AG09309 (cell line): ENCODE data around the gene CTNNA1.
"Not testable (repeated sequence)": the region's sequence is repeated elsewhere in the genome, so short reads cannot be mapped to it uniquely, and the experiment has no call there.

Experiments
- DNase-seq: peaks from one replicate; pipeline ENCODE4 v3.0.0-alpha.2; 2010; ENCODE audit warnings: low read depth
- H3K4me3 ChIP-seq: 2 replicates; pipeline ENCODE4 v1.5.1; 2011; ENCODE audit warnings: mild to moderate bottlenecking, low read depth, low read length, moderate library complexity; ENCODE audit not compliant: control insufficient read depth
- CTCF ChIP-seq: IDR thresholded peaks from 2 replicates; pipeline ENCODE4 v1.5.1; 2011; ENCODE audit warnings: mild to moderate bottlenecking, low read depth, low read length, inconsistent platforms; ENCODE audit not compliant: insufficient read depth, control insufficient read depth; ENCODE audit errors: missing control alignments

CTNNA1 gene

GRCh38 chr5:138914338-138914737 is 161.1 kb downstream of the CTNNA1 start:
- H3K4me3 ChIP-seq, result no peak overlapping the region
- DNase-seq, result no peak
- TF ChIP-seq CTCF, result no peak

GRCh38 chr5:138918686-138919085 is 165.5 kb downstream of the CTNNA1 start:
- TF ChIP-seq CTCF, result no peak
- H3K4me3 ChIP-seq, result no peak overlapping the region
- DNase-seq, result no peak

GRCh38 chr5:138920181-138920580 is 167.0 kb downstream of the CTNNA1 start:
- TF ChIP-seq CTCF, result no peak
- no peak for DNase-seq
- H3K4me3 ChIP-seq, result no peak overlapping the region

GRCh38 chr5:138921362-138921761 is 168.1 kb downstream of the CTNNA1 start:
- not testable (repeated sequence) for H3K4me3 ChIP-seq, DNase-seq

DNA sequence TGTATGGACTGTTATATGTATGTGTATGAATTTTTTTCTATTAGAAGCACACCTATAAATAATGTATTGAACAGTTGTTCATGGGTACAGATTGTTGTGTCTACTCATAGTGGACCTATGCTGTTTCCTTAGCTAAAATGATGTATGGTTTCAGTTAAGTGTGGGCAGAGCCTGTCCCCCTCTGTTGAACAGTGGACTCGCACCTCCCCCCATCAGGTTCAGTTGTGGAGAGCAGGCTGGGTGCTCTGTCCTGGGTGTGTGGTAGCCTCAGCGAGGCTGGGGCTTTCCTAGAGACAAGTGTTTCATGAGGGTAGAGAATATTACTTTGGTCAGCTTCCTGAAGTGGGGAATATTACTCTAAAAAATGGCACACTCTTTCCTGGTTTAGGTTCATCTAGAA is 169.3 kb downstream of the CTNNA1 start:
- no peak overlapping the region for H3K4me3 ChIP-seq
- no peak for DNase-seq
- TF ChIP-seq CTCF, result no peak

DNA sequence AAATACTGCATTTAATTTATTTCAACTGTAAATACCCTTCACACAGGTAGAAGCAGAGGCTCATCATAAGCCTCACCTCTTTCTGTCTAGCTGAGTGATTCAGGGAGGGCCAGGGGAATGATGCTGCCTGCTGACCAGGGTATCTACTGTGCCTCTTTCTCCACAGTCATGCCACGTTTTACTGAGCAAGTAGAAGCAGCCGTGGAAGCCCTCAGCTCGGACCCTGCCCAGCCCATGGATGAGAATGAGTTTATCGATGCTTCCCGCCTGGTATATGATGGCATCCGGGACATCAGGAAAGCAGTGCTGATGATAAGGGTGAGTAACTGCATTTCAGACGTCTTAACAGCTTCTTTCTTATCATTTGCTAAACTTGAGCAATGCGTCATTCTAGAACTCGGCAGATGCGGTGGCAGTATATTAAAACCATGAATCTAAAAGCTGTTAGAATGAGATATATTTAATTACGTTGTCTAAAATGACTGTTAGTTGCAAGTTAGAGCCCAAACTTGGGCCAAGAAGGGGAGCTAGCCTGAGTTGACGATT is 171.9 kb downstream of the CTNNA1 start:
- no peak for DNase-seq
- H3K4me3 ChIP-seq, result no peak overlapping the region

GRCh38 chr5:138926257-138926656 is 173.0 kb downstream of the CTNNA1 start:
- DNase-seq, result no peak
- no peak overlapping the region for H3K4me3 ChIP-seq
- TF ChIP-seq CTCF, result no peak

More for the DNA sequence above, 171.9 kb downstream of the CTNNA1 start:
- TF ChIP-seq CTCF, result no peak
